G401 (cell line): ENCODE measurements around the gene ENAH. TPM values are rescaled to one million over a fixed set of nuclear protein-coding genes. Genes with fewer than 3 reads are reported as not detected.
A peak's percentile ranks its signal among the peaks of the same experiment; 100 is the strongest.

Experiments used
- DNase-seq: peaks from one replicate; pipeline ENCODE4 v3.0.0-alpha.2; 2015; ENCODE audit warnings: low spot score
- in situ Hi-C: cut with HindIII; loops from 2 replicates; pipeline ENCODE4 v1.10.0; 2016; ENCODE audit warnings: low sequenced_read_pairs, mixed read lengths
- total RNA-seq: library from RNA; depleted of rRNA; stranded (reverse); fragments of >200 nt; shearing (Covaris generic); gene quantifications from 2 replicates; pipeline ENCODE4 v1.2.3, GENCODE V29; 2014

The ENAH gene
- total RNA-seq, 1 experiment from 2014 or later = 90.0 TPM

- DNase-seq = no peak
- in situ Hi-C loops = no loop called here
Observed at GRCh38 chr1:225469051-225469450, 183.9 kb downstream of the ENAH start.

- in situ Hi-C loops = no loop called here
- no peak for DNase-seq
Observed at GRCh38 chr1:225468270-225469020, 184.5 kb downstream of the ENAH start.

DNA sequence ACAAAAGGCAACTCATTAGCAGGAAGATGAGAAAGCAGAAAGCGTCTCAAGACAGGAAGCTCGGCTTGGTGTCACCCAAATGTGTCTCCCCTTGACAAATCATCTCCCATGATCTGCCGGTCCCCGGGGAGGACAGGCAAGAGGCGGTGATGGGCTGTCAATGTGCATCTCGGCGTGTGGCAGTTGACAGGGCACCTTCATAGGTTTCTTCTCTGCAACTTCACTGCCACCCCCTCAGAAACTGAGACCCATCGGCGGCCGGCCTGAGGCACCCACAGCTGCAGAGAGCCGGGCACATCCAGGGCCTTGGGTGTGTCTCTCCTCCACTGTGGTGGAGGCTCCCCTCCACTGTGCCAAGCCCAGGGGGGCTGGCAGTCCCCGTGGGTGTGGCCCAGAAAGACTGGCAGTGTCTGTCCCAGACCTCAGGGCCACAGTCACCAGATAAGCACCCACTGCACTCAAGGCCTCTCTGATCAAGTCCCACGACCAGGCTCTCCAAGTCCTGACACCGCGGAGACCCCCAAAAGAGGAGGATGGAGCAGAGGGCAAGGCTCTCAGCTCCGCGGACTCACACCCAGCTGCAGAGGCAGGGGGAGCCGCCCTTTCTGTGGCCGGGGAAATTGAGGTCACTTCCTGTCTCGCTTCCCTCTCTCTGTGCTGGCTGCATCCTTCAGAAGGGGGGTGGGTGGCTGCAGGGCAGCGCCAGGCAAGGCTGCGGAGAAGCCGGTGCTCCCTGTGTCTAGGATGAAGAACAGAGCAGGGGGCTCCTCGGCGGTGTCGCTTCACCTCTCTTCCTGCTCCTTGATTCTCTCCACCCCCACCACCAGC is 185.5 kb downstream of the ENAH start:
- no peak for DNase-seq
- in situ Hi-C loops = no loop called here

DNA sequence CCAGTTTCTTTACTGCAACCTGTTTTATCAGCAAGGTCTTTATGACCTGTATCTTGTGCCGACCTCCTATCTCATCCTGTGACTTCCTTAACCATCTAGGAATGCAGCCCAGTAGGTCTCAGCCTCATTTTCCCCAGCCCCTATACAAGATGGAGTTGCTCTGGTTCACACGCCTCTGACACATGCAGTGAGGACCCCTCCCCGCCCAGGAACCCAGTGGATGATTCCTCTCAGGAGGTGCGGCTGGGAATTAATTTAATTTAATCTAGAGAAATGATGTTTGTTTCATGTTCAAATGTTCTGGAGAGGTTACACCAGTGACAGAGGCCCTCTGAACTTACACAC is 186.1 kb downstream of the ENAH start:
- in situ Hi-C loops = no loop called here
- no peak for DNase-seq

GRCh38 chr1:225465793-225466517 is 187.0 kb downstream of the ENAH start:
- no peak for DNase-seq
- in situ Hi-C loops = no loop called here

GRCh38 chr1:225464851-225465792 is 187.8 kb downstream of the ENAH start:
- no peak for DNase-seq
- in situ Hi-C loops = no loop called here

- peak; percentile 81 for DNase-seq
- in situ Hi-C loops = no loop called here
Observed at GRCh38 chr1:225462714-225463574, 190.0 kb downstream of the ENAH start.

- in situ Hi-C loops = no loop called here
Observed at GRCh38 chr1:225462429-225462713, 190.6 kb downstream of the ENAH start.

GRCh38 chr1:225461533-225462428 is 191.1 kb downstream of the ENAH start:
- DNase-seq = peak; percentile 93
- in situ Hi-C loops = no loop called here

More at GRCh38 chr1:225462429-225462713, 190.6 kb downstream of the ENAH start:
- DNase-seq = no peak

- no peak for DNase-seq
- in situ Hi-C loops = no loop called here
Observed at GRCh38 chr1:225460737-225461532, 192.0 kb downstream of the ENAH start.

- no peak for DNase-seq
- in situ Hi-C loops = no loop called here
Observed at GRCh38 chr1:225460021-225460736, 192.7 kb downstream of the ENAH start.

DNA sequence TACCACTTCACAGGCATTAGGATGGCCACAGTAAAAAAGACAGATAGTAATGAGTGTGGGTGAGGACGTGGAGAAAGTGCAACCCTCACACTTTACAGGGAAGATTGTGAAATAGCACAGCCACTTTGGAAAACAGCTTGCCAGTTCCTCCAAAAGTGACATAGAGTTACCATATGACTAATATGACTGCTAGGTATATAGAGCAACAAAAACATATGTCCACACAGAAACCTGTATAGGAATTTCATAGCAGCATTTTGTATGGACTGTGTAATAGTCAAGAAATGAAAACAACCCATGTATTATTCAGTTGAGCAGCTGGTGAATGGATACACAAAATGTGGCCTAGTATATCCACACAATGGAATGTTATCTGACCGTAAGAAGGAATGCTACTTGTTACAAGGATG is 194.7 kb downstream of the ENAH start:
- in situ Hi-C loops = no loop called here
- no peak for DNase-seq

DNA sequence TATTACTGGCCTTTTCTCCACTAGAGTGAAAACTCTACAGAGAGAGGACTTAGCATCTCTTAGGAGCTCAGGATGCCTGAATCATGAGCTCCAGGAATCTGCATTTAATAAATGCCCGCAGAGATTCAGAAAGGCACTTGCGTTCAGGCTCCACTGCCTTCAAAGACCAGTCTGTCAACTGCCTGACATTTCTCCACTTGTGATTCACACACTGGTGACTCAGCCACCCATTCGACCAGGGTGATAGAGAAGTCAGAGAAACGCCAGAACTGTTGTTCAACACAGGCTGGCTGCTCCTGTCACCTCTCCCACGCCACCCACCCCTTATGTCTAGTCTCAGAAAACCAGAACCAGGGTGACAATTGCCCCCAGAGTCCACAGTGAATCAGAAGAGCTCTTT is 198.2 kb downstream of the ENAH start:
- in situ Hi-C loops = no loop called here
- DNase-seq = no peak

DNA sequence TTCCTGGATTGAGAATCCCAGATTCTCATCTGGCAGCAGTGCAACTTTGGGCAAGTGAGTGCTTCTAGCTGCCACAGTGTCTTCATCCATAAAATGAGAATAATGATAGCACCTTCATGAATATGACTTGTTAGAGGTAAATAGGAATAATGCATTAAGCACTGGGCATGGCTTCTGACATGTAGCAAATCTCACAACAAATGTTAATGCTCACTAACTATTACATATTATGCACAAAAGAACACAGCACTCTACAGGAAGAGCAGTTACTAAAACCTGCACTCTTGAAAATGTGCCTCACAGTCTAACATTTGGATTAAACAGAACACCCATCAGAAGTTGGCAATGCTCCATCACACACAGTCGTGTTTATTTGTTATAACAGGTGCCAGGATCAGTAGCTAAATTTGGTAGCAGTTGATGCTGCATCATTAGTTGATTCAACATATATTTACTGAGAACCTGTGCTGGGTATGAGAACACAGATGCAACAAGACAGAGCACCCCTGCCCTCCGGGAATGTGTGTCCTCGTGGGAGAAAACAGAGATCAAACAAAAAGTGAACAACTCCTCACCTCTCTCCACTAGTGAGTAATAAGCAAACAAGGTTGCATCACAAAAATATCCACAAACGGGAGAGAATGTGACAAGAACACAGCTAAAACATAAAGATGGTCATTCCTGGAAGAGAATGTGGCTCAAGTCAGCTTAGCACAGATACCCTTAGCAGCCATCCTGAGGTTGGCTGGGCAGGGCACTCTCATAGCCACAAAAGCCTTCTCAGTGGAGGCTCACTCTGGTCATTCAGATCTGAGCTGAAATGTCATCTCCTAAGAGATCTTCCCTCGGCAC is 198.9 kb downstream of the ENAH start:
- in situ Hi-C loops = no loop called here
- DNase-seq = no peak

DNA sequence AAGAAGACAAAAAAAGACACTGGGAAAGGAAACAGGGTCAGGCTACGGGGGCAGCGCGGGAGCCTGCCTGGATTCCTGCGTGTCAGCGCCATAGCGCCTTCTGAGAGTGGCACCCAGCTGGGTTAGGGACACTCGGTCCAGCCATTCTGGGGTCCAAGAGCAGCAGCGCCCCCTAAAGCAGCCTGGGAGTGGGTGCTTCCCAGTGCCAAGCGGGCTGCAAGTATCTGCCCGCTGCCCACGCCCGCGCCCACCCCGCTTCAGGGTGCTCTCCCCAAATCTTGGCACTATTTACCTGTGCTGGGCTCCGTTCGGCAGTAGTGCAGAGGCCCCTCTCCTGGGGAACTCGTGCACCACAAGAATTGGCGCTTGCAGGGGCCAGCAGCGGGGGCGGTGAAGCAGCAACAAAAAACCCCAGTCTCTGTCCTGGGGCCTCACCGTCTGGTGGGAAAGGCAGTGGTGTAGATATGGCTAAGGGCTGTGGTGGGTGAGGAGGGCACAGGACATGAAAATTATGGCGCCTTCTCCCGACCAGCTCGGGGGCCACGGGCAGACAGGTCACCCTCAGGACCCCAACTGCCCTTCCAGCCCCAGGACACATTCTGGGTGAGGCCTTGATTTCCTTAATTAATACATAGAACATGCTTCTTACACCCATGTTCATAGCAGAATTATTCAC is 200.9 kb downstream of the ENAH start:
- in situ Hi-C loops = no loop called here
- no peak for DNase-seq
